Mononuclear cell (primary cell): Measurements from ENCODE around the gene FZD8. TPM values are rescaled to one million over a fixed set of nuclear protein-coding genes. Genes with fewer than 3 reads are reported as not detected.

Source experiments
- H3K27me3 ChIP-seq: 2 replicates; pipeline ENCODE4 v1.6.0; 2011; ENCODE audit warnings: low read length, control low read depth; ENCODE audit not compliant: insufficient read depth
- H3K4me1 ChIP-seq: 2 replicates; pipeline ENCODE4 v1.5.1; 2011; ENCODE audit warnings: mild to moderate bottlenecking, low read length, control low read depth; ENCODE audit not compliant: insufficient read depth
- H3K4me3 ChIP-seq: 2 replicates; pipeline ENCODE4 v1.5.1; 2011; ENCODE audit warnings: mild to moderate bottlenecking, low read length, moderate library complexity
- H3K9me3 ChIP-seq: 2 replicates; pipeline ENCODE4 v1.5.1; 2011; ENCODE audit warnings: low read depth, mild to moderate bottlenecking, control low read depth, low read length
- total RNA-seq: library from RNA; depleted of rRNA; stranded (reverse); fragments of >200 nt; gene quantifications from one replicate; pipeline ENCODE4 v1.2.3, GENCODE V29; 2012

The FZD8 gene
- total RNA-seq, 1 donor = 0.94 TPM

DNA sequence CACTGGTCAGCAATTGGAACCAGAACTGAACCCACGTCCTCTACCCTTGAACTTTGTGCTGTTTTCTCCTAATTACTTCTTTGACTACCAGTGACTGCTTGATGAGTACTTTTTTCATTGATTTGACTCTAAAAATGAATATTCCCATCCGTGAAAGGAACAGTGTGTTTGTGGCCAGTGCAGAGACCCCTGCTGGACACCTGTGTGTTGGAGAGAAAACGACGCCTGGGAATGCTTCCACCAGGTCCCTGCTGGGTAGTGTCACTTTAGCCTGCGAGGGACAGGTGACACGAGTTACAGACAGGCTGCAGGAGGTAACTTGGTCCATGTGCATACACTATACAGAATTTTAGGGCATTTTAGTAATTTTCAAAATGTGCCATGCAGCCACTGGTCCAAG is 43.7 kb downstream of the FZD8 start:
- Histone ChIP-seq H3K27me3 (no peaks in the 10 kb centered on the region), H3K4me1 (no peaks in the 10 kb centered on the region), H3K9me3 (no peaks in the 10 kb centered on the region), H3K4me3 (no peak overlapping the region)

DNA sequence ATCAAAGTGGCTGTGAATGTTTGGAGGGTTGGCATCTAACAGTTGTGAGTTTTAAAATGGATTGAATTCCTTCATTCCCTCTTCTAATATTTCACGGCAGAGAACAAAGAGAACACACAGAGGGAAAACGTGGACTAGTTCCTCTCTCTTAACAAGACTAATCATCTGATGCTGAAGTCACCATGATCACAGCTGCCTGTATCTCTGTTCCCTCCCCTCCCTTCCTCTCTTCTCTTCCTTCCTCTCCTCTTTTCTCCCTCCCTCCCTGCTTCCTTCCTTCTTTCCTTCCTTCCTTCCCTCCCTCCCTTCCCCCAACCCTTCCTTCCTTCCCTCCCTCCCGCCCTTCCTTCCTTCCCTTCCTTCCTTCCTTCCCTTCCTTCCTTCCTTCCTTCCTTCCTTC is 47.0 kb downstream of the FZD8 start:
- no peak overlapping the region for H3K4me3 ChIP-seq
- no peaks in the 10 kb centered on the region for H3K27me3 ChIP-seq
- H3K4me1 ChIP-seq = no peaks in the 10 kb centered on the region
- peaks cover 6% of the 10 kb centered on the region for H3K9me3 ChIP-seq

DNA sequence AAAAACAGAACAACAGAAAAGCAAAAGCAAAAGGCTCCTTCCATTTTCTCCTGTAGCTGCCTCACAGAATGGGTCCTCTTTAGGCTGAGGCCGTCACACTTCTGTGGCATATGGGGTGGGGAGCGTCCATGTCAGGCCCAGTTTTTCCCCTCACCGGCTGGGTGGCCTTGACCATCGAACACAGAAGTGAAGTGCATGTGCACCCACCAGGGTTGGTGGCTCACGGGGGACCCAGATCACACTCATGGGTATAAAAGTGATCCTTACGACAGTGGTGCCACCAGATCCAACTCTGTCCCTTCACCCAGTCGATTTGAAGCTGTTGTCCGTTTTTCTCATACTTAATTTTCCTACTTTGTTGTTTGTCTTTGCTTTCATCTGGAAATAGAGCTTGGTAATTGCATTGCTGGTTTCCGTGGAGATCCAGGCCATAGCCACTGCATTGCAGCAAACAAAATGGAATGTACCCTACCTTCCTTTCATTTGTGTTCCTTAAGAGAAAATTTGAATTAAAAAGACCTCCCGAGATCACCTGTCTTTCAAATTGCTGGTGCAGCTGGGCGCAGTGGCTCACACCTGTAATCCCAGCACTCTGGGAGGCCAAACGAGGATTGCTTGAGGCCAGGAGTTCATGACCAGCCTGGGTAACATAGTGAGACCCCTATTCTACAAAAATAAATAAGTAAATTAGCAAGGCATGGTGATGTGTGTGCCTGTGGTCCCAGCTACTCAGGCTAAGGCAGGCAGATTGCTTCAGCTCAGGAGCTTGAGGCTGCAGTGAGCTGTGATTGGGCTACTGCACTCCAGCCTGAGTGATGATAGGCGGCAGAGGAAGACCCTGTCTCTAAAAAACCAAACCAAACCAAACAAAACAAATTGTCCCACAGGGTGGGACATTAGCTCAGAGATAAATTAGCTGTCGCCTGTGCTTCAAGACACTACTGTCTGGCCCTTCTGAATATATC is 47.7 kb downstream of the FZD8 start:
- H3K27me3 ChIP-seq = no peaks in the 10 kb centered on the region

DNA sequence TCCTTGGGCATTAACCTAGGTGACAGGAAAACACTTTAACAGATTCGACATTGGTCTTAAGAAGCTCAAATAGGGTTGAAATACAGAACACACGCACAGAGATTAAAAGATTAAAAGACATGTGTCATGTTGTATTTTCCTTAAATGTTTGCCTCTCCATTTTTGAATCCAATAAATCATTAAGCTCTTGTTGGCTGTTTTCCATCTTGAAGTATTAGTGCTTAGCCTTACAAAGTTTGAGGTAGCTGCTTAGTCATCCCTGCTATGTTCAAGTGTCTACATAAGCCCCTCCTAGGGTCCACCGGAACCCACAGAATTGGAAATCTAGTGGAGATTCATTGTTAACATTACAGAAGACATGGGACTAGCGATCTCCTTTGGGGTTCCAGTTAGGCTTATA is 49.7 kb downstream of the FZD8 start:
- no peak overlapping the region for H3K4me3 ChIP-seq
- no peaks in the 10 kb centered on the region for H3K27me3 ChIP-seq
- H3K9me3 ChIP-seq = peaks cover 6% of the 10 kb centered on the region
- H3K4me1 ChIP-seq = no peaks in the 10 kb centered on the region

More for the DNA sequence above, 47.7 kb downstream of the FZD8 start:
- peaks cover 6% of the 10 kb centered on the region for H3K9me3 ChIP-seq
- H3K4me3 ChIP-seq = no peak overlapping the region
- H3K4me1 ChIP-seq = no peaks in the 10 kb centered on the region

DNA sequence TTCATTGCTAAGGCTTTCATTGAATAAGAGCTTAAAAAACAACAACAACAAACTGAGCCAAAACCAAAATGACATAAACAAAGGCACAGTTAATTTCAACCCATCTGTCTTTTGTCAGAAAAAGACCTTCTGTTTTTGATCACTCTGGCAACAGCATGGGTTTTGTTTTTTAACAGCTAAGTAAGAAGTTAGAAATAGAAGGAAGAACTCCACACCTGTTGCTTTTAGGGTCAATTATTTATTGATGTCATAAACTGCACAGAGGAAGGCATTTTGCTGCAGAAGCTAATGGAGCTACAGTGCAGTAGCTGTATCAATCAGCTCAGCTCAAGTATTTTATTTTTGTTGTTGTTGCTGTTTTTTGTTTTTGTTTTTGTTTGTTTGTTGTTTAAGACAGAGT is 53.3 kb downstream of the FZD8 start:
- Histone ChIP-seq H3K4me1 (no peaks in the 10 kb centered on the region), H3K4me3 (no peak overlapping the region), H3K9me3 (peaks cover 6% of the 10 kb centered on the region), H3K27me3 (no peaks in the 10 kb centered on the region)

Other genes starting within 250 kb of the FZD8 start
- not detected for gene GJD4, start 37.0 kb downstream of the FZD8 start, total RNA-seq